ENCODE results near the gene CDH10. TPM values are rescaled to one million over a fixed set of nuclear protein-coding genes. Genes with fewer than 3 reads are reported as not detected.

The CDH10 gene
- polyA plus RNA-seq, 3 donors, result not detected

- Mint-ChIP-seq H3K9me3 (peaks cover 0 to 2% (median 0%) of the 10 kb centered on the region in 7 donors), H3K4me1 (peaks cover 6% of the 10 kb centered on the region), H3K27me3 (ENCODE audit: low read depth in 3 of 3) (no peaks in the 10 kb centered on the region), H3K27ac (no peak overlapping the region), H3K36me3 (no peaks in the 10 kb centered on the region), H3K4me3 (no peak overlapping the region)
- DNase-seq, result no peak
- H2AFZ ChIP-seq (ENCODE audit: insufficient read depth, low read depth, low read length, poor library complexity, severe bottlenecking), result no peak overlapping the region
- H3K4me3 ChIP-seq (replicated peaks in 1 of 3; ENCODE audit: low read depth in 2 of 3, low read length in 3 of 3), result no peak overlapping the region
- no peak overlapping the region for H3K9ac ChIP-seq (ENCODE audit: insufficient read depth, low read length, poor library complexity, severe bottlenecking)
- no peaks in the 10 kb centered on the region for H3K36me3 ChIP-seq (replicated peaks in 1 of 2; ENCODE audit: control insufficient read depth in 1 of 2, insufficient read depth in 2 of 2, low read length in 2 of 2)
- H3K27ac ChIP-seq (ENCODE audit: low read depth in 1 of 2, low read length in 2 of 2), result no peak overlapping the region
- intact Hi-C loops (cut with micrococcal nuclease), result no loop called here
- H3K9me3 ChIP-seq (replicated peaks in 1 of 2; ENCODE audit: control insufficient read depth in 1 of 2, insufficient read depth in 1 of 2, low read length in 2 of 2), result no peaks in the 10 kb centered on the region
- TF ChIP-seq CTCF (IDR thresholded peaks at IDR 0.05), result no peak
- H3K79me2 ChIP-seq (ENCODE audit: insufficient read depth, low read length), result no peaks in the 10 kb centered on the region
- no peaks in the 10 kb centered on the region for H3K4me1 ChIP-seq (ENCODE audit: control insufficient read depth in 1 of 2, insufficient read depth in 2 of 2, low read length in 2 of 2)
- no peaks in the 10 kb centered on the region for H4K20me1 ChIP-seq (ENCODE audit: insufficient read depth, low read length)
- no peak overlapping the region for H3K4me2 ChIP-seq (replicated peaks; ENCODE audit: extremely low read depth, low read length, poor library complexity, severe bottlenecking)
- no peaks in the 10 kb centered on the region for H3K27me3 ChIP-seq (ENCODE audit: control insufficient read depth in 2 of 2, insufficient read depth in 2 of 2, low read length in 2 of 2)
Observed at GRCh38 chr5:24624872-24625271, 19.9 kb downstream of the CDH10 start.

DNA sequence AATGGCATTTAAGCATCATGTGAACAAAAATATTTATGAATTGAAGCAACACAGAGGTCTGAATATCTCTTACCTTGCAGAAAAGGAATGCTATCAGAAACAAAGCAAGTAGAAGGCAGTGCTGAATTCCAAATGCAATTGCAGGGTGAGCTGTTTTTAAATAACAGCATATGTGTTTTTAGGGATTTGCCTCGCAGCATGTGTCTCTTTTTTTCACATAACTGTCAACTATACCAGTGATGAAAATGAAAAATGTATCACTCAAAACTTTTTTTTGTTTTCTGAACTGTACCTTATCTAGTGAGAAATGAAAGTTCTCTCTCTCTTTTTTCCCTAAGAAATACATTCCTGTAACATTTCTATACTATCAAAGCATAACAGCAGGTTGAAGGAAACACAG is 21.2 kb downstream of the CDH10 start:
- peaks cover 0 to 2% (median 0%) of the 10 kb centered on the region in 7 donors for H3K9me3 Mint-ChIP-seq
- intact Hi-C loops (cut with micrococcal nuclease), result no loop called here
- no peak overlapping the region for H2AFZ ChIP-seq (ENCODE audit: insufficient read depth, low read depth, low read length, poor library complexity, severe bottlenecking)
- no peak overlapping the region for H3K4me2 ChIP-seq (replicated peaks; ENCODE audit: extremely low read depth, low read length, poor library complexity, severe bottlenecking)
- H3K4me1 Mint-ChIP-seq, result peaks cover 6% of the 10 kb centered on the region
- H3K4me3 ChIP-seq (replicated peaks in 1 of 3; ENCODE audit: low read depth in 2 of 3, low read length in 3 of 3), result no peak overlapping the region
- H3K27me3 Mint-ChIP-seq (ENCODE audit: low read depth in 3 of 3), result no peaks in the 10 kb centered on the region
- H3K4me1 ChIP-seq (ENCODE audit: control insufficient read depth in 1 of 2, insufficient read depth in 2 of 2, low read length in 2 of 2), result no peaks in the 10 kb centered on the region
- no peaks in the 10 kb centered on the region for H3K36me3 Mint-ChIP-seq
- H3K27ac ChIP-seq (ENCODE audit: low read depth in 1 of 2, low read length in 2 of 2), result no peak overlapping the region
- no peaks in the 10 kb centered on the region for H3K36me3 ChIP-seq (replicated peaks in 1 of 2; ENCODE audit: control insufficient read depth in 1 of 2, insufficient read depth in 2 of 2, low read length in 2 of 2)
- H3K27me3 ChIP-seq (ENCODE audit: control insufficient read depth in 2 of 2, insufficient read depth in 2 of 2, low read length in 2 of 2), result no peaks in the 10 kb centered on the region
- no peak for DNase-seq
- no peak overlapping the region for H3K27ac Mint-ChIP-seq
- no peak overlapping the region for H3K4me3 Mint-ChIP-seq
- no peak for TF ChIP-seq CTCF (IDR thresholded peaks at IDR 0.05)
- WGBS (ENCODE audit: insufficient coverage), result no CpG with 5 or more reads among the region's 1 CpG
- H3K79me2 ChIP-seq (ENCODE audit: insufficient read depth, low read length), result no peaks in the 10 kb centered on the region
- no peak overlapping the region for H3K9ac ChIP-seq (ENCODE audit: insufficient read depth, low read length, poor library complexity, severe bottlenecking)
- no peaks in the 10 kb centered on the region for H4K20me1 ChIP-seq (ENCODE audit: insufficient read depth, low read length)
- no peaks in the 10 kb centered on the region for H3K9me3 ChIP-seq (replicated peaks in 1 of 2; ENCODE audit: control insufficient read depth in 1 of 2, insufficient read depth in 1 of 2, low read length in 2 of 2)
